GM15510 (cell line): Measurements from ENCODE around the gene ROBO2.

Source experiments
- POLR2A ChIP-seq: IDR thresholded peaks from 3 replicates; pipeline ENCODE4 v1.6.1; 2011; ENCODE audit warnings: borderline replicate concordance; ENCODE audit not compliant: insufficient read length; ENCODE audit errors: extremely low read depth

ROBO2 gene

DNA sequence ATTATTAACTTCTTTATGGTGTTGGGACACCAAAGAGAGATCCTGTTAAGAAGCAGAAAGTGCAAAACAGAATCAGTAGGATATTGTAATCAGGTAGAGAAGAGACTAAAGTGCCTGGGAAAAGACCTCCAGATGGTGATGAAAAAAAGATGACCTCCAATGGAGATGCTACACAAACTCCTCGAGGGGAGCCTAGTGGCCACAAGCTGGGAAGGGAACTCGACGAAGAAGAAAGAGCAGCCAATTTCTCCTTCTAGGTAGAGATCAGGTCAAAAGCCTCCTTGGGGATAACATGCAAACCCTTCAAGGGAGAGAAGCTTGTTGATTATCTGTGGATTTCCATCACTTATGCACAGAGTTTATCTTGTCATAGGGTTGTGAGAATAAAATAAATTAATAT lies 647.6 kb downstream of the ROBO2 start:
- no peak for TF ChIP-seq POLR2A

DNA sequence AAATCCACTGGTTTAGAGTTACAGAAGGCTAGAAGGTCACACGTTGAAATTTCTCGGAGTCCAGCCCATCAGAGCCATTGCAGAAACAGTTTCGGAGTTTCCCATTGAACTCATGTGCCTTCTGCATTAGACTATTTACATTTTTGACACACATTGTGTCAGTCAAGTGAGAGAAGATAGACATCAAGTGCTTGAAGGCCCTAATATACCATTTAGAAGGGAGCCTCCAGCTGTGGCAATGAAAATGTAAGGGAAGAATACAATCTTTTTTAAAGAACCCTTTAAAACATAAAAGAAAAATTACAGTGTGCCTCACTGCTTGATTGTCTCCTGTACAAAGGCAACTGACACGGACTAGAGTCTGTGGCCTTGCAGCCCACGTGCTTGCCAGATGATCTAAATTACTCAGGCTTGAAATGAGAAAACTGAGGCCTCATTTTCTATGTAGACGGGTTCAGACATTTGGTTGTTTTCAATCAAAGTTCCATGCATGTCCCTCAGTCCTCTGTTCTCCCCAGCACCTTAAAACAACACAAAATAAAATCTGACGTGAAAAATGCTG lies 650.5 kb downstream of the ROBO2 start:
- TF ChIP-seq POLR2A = no peak

DNA sequence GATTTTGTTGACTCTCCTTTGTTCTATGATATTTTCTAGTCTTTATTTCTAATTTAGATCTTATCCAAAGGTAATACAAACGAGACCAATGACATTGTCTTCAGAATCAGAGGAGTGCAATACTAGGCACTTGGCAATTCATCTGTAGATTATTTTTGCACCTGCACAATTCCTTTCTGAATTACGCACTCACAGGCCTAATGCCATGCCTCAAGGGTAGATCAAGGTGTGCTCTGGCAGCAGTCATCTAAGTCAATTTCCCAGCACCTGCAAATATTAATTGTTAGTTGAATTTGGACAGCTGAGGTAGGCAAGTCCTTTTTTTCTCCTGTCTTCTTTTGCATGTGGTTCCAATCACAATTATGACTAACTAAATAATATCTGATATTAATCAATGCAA lies 653.2 kb downstream of the ROBO2 start:
- no peak for TF ChIP-seq POLR2A

DNA sequence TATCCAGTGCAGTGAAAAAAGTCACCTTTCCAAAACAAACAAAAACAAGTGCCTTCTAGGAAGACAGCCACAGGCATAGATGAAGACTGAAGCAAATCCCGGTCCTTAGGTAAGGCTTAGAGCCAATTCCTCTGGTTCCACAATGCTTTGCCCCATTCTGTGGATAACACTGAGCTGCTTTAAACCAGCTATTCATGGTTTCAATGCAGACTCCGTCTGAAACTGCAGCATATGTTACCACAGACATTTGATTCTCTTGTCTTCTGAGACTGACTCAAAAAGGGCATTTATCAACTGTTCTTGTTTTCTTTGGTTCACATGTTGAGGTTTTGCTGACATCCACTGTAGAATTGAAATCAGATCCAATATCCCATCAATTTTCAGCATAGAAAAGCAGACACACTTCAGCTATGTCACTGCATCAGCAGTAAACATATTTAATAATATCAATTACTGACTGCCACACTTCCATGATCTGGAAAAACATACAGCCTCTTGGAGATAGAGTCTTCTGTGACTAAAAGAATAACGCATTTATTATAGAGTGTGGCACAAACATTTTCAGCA lies 659.3 kb downstream of the ROBO2 start:
- no peak for TF ChIP-seq POLR2A
